Measurements from ENCODE around the gene TTLL11. TPM values are rescaled to one million over a fixed set of nuclear protein-coding genes. Genes with fewer than 3 reads are reported as not detected.

The TTLL11 gene
- total RNA-seq, 2 donors from 2014 or later, result 11.7 to 11.9 TPM

GRCh38 chr9:121945281-121945680 is 147.8 kb downstream of the TTLL11 start:
- Histone ChIP-seq H3K27ac (no peak overlapping the region), H3K4me1 (replicated peaks) (no peaks in the 10 kb centered on the region), H3K4me3 (no peak overlapping the region), H3K27me3 (replicated peaks; ENCODE audit: insufficient read depth) (no peaks in the 10 kb centered on the region), H3K9me3 (no peaks in the 10 kb centered on the region), H3K36me3 (no peaks in the 10 kb centered on the region)
- no peak for DNase-seq (ENCODE audit: low spot score)
- intact Hi-C loops (cut with DNase I), result no loop called here
- WGBS, result 89% methylated on average over 4 of the region's 4 CpGs
- TF ChIP-seq CTCF (IDR thresholded peaks at IDR 0.05) (no peak), POLR2A (IDR thresholded peaks at IDR 0.05) (no peak), POLR2AphosphoS5 (IDR thresholded peaks at IDR 0.05) (no peak)

GRCh38 chr9:121944711-121945191 is 148.4 kb downstream of the TTLL11 start:
- Histone ChIP-seq H3K9me3 (no peaks in the 10 kb centered on the region), H3K27me3 (replicated peaks; ENCODE audit: insufficient read depth) (no peaks in the 10 kb centered on the region), H3K36me3 (no peaks in the 10 kb centered on the region), H3K27ac (no peak overlapping the region), H3K4me1 (replicated peaks) (no peaks in the 10 kb centered on the region), H3K4me3 (no peak overlapping the region)
- TF ChIP-seq POLR2AphosphoS5 (IDR thresholded peaks at IDR 0.05) (no peak), CTCF (IDR thresholded peaks at IDR 0.05) (no peak), POLR2A (IDR thresholded peaks at IDR 0.05) (no peak)
- intact Hi-C loops (cut with DNase I), result no loop called here
- 84% methylated on average over 5 of the region's 5 CpGs for WGBS
- DNase-seq (ENCODE audit: low spot score), result no peak

- no peaks in the 10 kb centered on the region for H3K36me3 ChIP-seq
- H3K4me3 ChIP-seq, result no peak overlapping the region
- H3K27me3 ChIP-seq (replicated peaks; ENCODE audit: insufficient read depth), result no peaks in the 10 kb centered on the region
- H3K27ac ChIP-seq, result no peak overlapping the region
- WGBS, result 98% methylated on average over 2 of the region's 2 CpGs
- no peaks in the 10 kb centered on the region for H3K9me3 ChIP-seq
- intact Hi-C loops (cut with DNase I), result no loop called here
- no peak for TF ChIP-seq POLR2A (IDR thresholded peaks at IDR 0.05)
- TF ChIP-seq CTCF (IDR thresholded peaks at IDR 0.05), result no peak
- TF ChIP-seq POLR2AphosphoS5 (IDR thresholded peaks at IDR 0.05), result no peak
- DNase-seq (ENCODE audit: low spot score), result no peak
- no peaks in the 10 kb centered on the region for H3K4me1 ChIP-seq (replicated peaks)
Measured at GRCh38 chr9:121943463-121943862, 149.6 kb downstream of the TTLL11 start.

DNA sequence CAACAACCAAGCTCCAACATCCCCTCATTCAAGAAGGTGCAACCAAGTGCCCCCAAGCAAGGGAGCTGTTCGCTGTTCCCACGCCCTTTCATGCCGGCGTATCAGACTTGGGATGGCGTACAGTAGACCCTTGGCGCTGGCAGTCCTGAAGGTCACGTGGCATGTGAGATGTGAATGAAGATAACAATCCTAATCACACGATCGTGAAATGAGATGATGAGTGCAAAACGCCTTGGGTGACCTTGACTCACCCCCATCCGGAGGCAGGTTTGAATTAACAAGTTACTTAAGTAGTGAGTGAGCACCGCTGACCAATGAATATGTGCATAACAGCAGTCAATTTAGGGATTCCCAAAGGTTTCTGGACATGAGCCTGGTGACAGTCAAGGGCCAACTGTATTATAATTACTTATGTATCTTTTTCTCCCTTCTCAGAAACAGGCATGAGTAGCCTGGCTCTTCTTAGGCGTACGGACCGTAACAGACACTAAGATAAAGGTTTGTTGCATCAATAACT is 150.2 kb downstream of the TTLL11 start:
- no peak overlapping the region for H3K4me3 ChIP-seq
- H3K27me3 ChIP-seq (replicated peaks; ENCODE audit: insufficient read depth), result no peaks in the 10 kb centered on the region
- H3K9me3 ChIP-seq, result no peaks in the 10 kb centered on the region
- TF ChIP-seq CTCF (IDR thresholded peaks at IDR 0.05) (no peak), POLR2AphosphoS5 (IDR thresholded peaks at IDR 0.05) (no peak), POLR2A (IDR thresholded peaks at IDR 0.05) (no peak)
- intact Hi-C loops (cut with DNase I), result no loop called here
- no peaks in the 10 kb centered on the region for H3K36me3 ChIP-seq
- H3K4me1 ChIP-seq (replicated peaks), result no peaks in the 10 kb centered on the region
- WGBS, result 92% methylated on average over 15 of the region's 15 CpGs
- DNase-seq (ENCODE audit: low spot score), result no peak
- no peak overlapping the region for H3K27ac ChIP-seq

GRCh38 chr9:121942313-121942712 is 150.8 kb downstream of the TTLL11 start:
- TF ChIP-seq POLR2A (IDR thresholded peaks at IDR 0.05), result no peak
- TF ChIP-seq CTCF (IDR thresholded peaks at IDR 0.05), result no peak
- TF ChIP-seq POLR2AphosphoS5 (IDR thresholded peaks at IDR 0.05), result no peak
- Histone ChIP-seq H3K4me1 (replicated peaks) (no peaks in the 10 kb centered on the region), H3K27me3 (replicated peaks; ENCODE audit: insufficient read depth) (no peaks in the 10 kb centered on the region), H3K36me3 (no peaks in the 10 kb centered on the region), H3K9me3 (no peaks in the 10 kb centered on the region), H3K27ac (no peak overlapping the region), H3K4me3 (no peak overlapping the region)
- intact Hi-C loops (cut with DNase I), result no loop called here
- WGBS, result 88% methylated on average over 7 of the region's 7 CpGs
- no peak for DNase-seq (ENCODE audit: low spot score)

Data from prostate gland (tissue), 2 donors.